ENCODE results near the gene MEIS1.

Gene MEIS1

GRCh38 chr2:66423391-66424124 lies 11.4 kb upstream of the MEIS1 start:
- DNase-seq (ENCODE audit: insufficient read length) (no peak), FAIRE-seq (no peak)
- TF ChIP-seq POLR2AphosphoS5 (IDR thresholded peaks at IDR 0.05; ENCODE audit: low read depth, low read length) = no peak

- FAIRE-seq = no peak
- no peak for TF ChIP-seq POLR2AphosphoS5 (IDR thresholded peaks at IDR 0.05; ENCODE audit: low read depth, low read length)
- TF ChIP-seq TAF1 (IDR thresholded peaks at IDR 0.05; ENCODE audit: borderline replicate concordance, low read depth, low read length) = no peak
- no peak for TF ChIP-seq POLR2A (IDR thresholded peaks at IDR 0.05; ENCODE audit: low read depth, low read length)
- DNase-seq (ENCODE audit: insufficient read length) = no peak
Measured at GRCh38 chr2:66426244-66427111, 8.4 kb upstream of the MEIS1 start.

GRCh38 chr2:66427300-66427699 lies 7.6 kb upstream of the MEIS1 start:
- TF ChIP-seq POLR2AphosphoS5 (IDR thresholded peaks at IDR 0.05; ENCODE audit: low read depth, low read length) (no peak), TAF1 (IDR thresholded peaks at IDR 0.05; ENCODE audit: borderline replicate concordance, low read depth, low read length) (no peak), POLR2A (IDR thresholded peaks at IDR 0.05; ENCODE audit: low read depth, low read length) (no peak)
- DNase-seq (ENCODE audit: insufficient read length) (no peak), FAIRE-seq (no peak)

DNA sequence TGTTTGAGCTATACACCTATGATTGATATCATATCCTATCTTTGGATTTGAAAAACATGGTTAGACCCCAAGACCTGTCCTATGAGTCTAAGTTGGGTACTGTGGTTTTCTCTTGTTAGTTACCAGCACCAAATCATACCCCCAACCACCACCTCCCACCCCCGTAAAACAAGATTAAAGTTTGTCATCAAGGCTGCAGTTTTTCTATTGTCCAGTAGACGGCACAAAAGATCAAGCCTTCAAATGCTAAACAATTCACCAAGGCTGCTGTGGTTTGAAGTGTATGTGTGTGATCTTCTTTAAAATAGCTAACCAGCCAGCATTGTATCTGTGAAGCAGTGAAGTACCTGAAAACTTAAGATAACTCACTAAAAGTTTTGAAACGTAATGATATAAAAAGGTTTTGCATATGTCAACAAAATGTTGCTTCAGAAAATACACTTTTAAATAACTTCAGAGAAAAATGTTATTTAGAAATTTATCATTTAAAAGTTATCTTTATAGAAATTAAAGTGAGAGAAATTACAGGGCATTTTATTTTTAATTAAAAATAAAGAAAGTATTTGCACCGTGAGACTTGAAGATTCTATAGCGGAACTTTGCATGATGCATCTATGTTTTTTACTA lies 5.8 kb upstream of the MEIS1 start:
- DNase-seq (ENCODE audit: insufficient read length) = no peak
- peak; percentile 80 for FAIRE-seq
- no peak for TF ChIP-seq POLR2A (IDR thresholded peaks at IDR 0.05; ENCODE audit: low read depth, low read length)
- TF ChIP-seq TAF1 (IDR thresholded peaks at IDR 0.05; ENCODE audit: borderline replicate concordance, low read depth, low read length) = no peak
- no peak for TF ChIP-seq POLR2AphosphoS5 (IDR thresholded peaks at IDR 0.05; ENCODE audit: low read depth, low read length)

- DNase-seq (ENCODE audit: insufficient read length) (no peak), FAIRE-seq (no peak)
- TF ChIP-seq POLR2A (IDR thresholded peaks at IDR 0.05; ENCODE audit: low read depth, low read length) (no peak), POLR2AphosphoS5 (IDR thresholded peaks at IDR 0.05; ENCODE audit: low read depth, low read length) (no peak), TAF1 (IDR thresholded peaks at IDR 0.05; ENCODE audit: borderline replicate concordance, low read depth, low read length) (no peak)
Measured at GRCh38 chr2:66429693-66430504, 5.0 kb upstream of the MEIS1 start.

DNA sequence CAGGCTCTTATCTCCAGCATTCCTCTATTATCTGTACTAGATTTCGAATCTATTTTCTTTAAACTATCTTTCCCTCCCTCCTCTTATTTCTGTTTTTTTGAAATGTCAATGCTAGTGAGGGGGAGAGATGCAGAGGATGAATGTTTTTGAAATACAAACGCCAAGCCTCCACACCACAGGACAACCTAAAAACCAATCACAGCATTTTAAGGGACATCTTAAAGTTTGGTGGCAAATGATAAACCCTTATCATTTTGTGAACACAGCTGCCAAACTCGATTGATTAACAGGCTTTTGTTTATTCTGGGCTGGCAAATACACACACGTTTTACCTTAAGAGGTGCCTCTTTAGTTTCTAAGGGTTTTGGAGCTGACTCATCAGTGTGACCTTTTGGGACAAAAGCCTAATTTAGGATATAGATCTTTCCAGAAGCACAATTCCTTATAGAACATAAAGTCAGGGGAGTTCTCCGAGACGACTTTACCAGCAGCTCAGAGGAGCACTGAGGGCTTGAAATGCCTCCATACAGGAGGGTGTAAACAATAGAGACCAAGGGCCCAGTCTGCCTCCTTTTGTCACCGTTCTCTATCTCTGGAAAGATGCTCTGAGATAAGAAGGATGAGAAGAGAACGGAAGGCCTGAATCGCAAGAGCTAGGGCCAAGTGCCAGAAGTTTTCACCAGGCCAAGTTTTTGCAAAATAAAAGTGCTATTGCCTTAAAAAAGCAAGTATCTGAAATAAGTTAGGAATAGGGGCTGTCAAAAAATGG lies 4.2 kb upstream of the MEIS1 start:
- DNase-seq (ENCODE audit: insufficient read length) (no peak), FAIRE-seq (no peak)
- no peak for TF ChIP-seq TAF1 (IDR thresholded peaks at IDR 0.05; ENCODE audit: borderline replicate concordance, low read depth, low read length)

DNA sequence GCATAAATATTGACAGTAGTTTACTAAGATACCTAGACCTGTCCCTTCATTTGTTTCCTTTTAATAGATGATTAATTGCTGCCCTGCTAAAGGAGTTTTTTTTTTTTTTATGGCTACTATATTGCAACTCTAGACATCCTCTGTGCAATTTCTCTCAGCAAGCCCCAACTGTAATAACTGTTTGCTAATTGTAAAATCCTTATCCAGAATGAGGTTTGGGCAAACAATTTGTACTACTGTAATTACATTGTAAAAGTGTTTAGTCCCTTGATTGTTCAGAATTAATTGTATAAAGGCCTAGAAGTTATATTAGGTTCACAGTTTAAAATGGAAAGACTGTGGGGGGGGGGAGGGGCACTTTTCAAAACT lies 3.7 kb upstream of the MEIS1 start:
- TF ChIP-seq POLR2A (IDR thresholded peaks at IDR 0.05; ENCODE audit: low read depth, low read length) = no peak
- TF ChIP-seq POLR2AphosphoS5 (IDR thresholded peaks at IDR 0.05; ENCODE audit: low read depth, low read length) = no peak
- TF ChIP-seq TAF1 (IDR thresholded peaks at IDR 0.05; ENCODE audit: borderline replicate concordance, low read depth, low read length) = no peak
- FAIRE-seq = no peak
- DNase-seq (ENCODE audit: insufficient read length) = no peak

GRCh38 chr2:66431846-66432587 lies 2.9 kb upstream of the MEIS1 start:
- FAIRE-seq = no peak
- DNase-seq (ENCODE audit: insufficient read length) = no peak
- TF ChIP-seq POLR2A (IDR thresholded peaks at IDR 0.05; ENCODE audit: low read depth, low read length) = no peak
- TF ChIP-seq TAF1 (IDR thresholded peaks at IDR 0.05; ENCODE audit: borderline replicate concordance, low read depth, low read length) = no peak
- TF ChIP-seq POLR2AphosphoS5 (IDR thresholded peaks at IDR 0.05; ENCODE audit: low read depth, low read length) = no peak

GRCh38 chr2:66432801-66433694 lies 1.9 kb upstream of the MEIS1 start:
- DNase-seq (ENCODE audit: insufficient read length) (no peak), FAIRE-seq (no peak)
- no peak for TF ChIP-seq POLR2A (IDR thresholded peaks at IDR 0.05; ENCODE audit: low read depth, low read length)
- TF ChIP-seq TAF1 (IDR thresholded peaks at IDR 0.05; ENCODE audit: borderline replicate concordance, low read depth, low read length) = no peak
- TF ChIP-seq POLR2AphosphoS5 (IDR thresholded peaks at IDR 0.05; ENCODE audit: low read depth, low read length) = no peak

Measured in GM12892 (cell line).